OCI-LY1 (cell line): ENCODE data around the gene QTRT2.

Experiments
- EZH2 ChIP-seq: fragments of 200-600 bp; sonication (generic), shearing (Covaris generic); IDR thresholded peaks from 2 replicates; pipeline ENCODE4 v1.8.0; 2017; ENCODE audit warnings: borderline replicate concordance, mixed run types, mild to moderate bottlenecking, antibody characterized with exemption, low read length, moderate library complexity, mixed read lengths
- TF ChIP-seq, protein P1 (sequence below): fragments of 200-600 bp; sonication (generic), shearing (Covaris generic); IDR thresholded peaks from 2 replicates; pipeline ENCODE4 v1.5.1; 2017; ENCODE audit warnings: mild to moderate bottlenecking, antibody characterized with exemption, low read length, moderate library complexity, mixed read lengths

DNA sequence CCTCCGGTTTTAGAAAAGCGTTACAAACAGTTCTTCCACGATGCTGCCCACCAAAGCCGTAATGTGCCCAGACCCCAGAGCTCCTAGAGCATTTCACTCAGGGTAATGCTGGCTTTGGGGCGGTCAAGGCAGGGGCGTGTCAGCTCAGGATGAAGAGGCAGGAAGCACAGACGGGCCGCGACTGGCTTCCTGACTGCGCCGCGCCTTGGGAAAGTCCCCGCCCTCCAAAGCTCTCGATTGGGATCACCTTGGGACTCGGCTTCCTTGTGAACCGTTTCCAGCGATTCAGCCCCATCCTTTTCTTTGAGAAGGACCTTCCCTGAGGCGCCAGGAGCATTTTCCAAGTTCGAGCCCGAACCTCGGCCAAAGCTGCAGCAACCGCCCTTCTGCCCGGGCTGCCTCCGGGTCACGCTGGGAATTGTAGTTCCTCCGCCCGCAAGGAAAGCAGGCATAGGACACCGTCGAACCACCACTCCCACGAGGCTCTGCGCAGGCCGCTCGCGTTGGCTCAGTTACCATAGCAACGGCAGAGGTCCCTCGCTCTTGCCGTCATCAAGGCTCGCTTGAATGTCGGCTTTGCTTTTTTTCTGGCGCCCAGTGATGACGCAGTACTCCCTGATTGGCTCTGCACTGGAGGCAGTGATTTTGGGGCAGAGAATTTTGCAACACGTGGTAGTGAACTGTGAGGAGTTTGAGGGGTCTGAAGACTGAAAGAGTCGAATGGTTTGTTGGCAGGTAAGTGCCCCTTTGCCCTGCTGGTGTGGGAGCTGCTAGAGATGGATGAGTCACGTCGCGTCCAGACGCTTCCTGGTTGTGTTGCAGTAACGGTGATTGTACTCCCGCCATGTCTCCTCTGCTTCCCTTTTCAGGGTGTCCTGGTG lies at the start of gene QTRT2, which contains the start of gene CCDC191:
- TF ChIP-seq, protein P1, sequence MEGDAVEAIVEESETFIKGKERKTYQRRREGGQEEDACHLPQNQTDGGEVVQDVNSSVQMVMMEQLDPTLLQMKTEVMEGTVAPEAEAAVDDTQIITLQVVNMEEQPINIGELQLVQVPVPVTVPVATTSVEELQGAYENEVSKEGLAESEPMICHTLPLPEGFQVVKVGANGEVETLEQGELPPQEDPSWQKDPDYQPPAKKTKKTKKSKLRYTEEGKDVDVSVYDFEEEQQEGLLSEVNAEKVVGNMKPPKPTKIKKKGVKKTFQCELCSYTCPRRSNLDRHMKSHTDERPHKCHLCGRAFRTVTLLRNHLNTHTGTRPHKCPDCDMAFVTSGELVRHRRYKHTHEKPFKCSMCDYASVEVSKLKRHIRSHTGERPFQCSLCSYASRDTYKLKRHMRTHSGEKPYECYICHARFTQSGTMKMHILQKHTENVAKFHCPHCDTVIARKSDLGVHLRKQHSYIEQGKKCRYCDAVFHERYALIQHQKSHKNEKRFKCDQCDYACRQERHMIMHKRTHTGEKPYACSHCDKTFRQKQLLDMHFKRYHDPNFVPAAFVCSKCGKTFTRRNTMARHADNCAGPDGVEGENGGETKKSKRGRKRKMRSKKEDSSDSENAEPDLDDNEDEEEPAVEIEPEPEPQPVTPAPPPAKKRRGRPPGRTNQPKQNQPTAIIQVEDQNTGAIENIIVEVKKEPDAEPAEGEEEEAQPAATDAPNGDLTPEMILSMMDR = no peak
- no peak for TF ChIP-seq EZH2
